NCI-H82 treated with DMSO at 0.1 percent for 48 hours (cell line): ENCODE measurements around the gene EML2.

Source experiments
- DNase-seq: peaks from one replicate; lab custom pipeline; 2025; ENCODE audit not compliant: unreplicated experiment; lab: John Stamatoyannopoulos, UW

The EML2 gene

DNA sequence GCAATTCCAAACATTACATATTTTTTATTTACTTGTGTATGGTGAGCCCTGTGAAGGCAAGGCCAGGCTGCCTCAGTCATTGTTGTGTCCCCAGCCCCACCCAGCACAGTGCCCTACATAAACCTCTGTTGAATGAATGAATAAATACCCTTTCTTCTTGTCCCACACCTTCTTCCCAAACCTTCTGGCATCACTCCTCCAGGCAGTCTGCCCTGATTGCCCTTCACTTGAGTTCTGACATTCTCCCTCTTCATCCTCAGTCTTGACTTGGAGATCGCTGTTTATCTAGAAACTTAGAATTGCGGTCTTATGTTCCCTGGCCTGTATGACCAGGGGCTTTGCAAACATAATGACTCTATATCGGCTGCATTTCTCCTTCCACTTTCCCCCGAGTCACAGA, 49.4 kb downstream of the EML2 start:
- no peak for DNase-seq

DNA sequence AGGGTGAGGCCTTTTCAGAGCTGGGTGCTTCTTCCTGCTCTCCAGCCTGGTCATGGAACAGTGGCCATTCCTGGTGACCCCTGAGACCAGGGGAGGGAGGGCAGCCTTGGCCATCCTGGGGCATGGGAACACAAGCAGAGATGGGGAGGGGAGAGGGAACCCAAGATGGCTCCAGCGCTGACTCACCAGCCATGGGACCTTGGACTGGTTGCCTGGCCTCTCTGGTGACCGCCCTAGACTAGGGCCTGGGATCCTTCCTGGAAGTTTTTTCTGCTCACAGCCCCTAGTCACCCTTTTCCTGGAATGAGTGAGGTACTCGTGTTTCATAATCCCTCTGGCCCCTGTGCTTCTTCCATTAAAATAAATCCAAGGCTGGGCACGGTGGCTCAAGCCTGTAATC, 51.3 kb downstream of the EML2 start:
- no peak for DNase-seq

DNA sequence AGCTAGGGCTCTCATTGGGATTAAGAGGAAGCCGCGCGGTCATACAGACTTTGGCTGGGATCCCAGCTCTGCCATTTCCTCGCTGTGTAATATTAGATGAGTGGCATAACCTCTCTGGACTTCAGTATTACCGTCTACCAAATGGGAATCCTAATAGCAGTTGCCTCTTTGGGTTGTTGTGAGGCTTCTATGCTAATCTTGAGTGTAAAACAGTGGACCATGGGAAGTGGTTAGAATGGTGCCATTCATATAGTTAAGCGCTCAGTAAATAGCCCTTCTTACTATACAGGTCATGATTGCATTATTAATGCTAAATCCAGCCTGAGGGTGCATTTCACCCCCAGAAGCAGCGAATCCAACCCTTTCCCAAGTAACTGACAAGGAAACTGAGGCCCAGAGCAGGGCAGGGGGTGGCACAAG, 54.0 kb downstream of the EML2 start:
- DNase-seq, result no peak

DNA sequence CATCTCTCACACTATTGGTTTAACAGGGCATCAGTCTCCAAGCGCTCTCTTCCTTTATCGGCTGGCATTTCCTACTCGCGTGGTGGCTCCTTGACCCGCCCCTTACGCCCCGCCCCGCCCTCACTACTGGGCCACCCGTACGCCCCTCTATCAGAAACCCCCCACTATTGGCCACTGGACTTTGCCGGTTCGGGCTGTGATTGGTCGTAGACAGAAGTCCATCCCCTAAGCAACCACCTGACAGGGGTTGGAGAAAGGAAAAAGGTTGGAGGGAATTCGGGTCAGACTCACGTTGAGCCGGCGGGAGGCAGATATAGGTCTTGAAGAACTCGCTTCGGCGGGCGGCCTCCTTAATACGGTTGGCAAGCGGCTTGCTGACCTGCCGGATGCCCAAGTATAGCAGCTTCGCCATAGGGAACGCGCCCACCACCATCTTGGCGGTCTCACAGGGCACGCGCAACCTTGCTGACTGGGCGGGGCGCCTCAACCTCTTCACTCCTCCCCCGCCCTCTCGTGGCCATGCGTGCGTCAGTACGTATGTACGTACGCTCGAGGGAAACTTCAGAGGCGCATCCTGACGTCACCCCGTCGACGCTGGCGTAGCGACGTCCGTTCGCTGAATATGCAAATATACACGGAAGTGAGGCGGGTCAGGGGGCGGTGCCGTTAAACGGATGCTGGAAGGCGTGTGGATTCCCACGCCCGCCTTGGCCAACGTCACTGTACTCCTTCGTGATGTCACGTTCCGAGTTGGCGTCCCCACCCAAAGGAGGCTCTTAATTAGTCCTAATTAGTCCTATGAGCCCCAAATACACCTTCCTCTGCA, 54.7 kb downstream of the EML2 start, which contains the start of gene OPA3:
Gene OPA3, minus strand, starts transcription at position 471 of the 826 bp plus-strand sequence. Its CDS starts 38 bp downstream, at position 433.
- peak; percentile 99 for DNase-seq

DNA sequence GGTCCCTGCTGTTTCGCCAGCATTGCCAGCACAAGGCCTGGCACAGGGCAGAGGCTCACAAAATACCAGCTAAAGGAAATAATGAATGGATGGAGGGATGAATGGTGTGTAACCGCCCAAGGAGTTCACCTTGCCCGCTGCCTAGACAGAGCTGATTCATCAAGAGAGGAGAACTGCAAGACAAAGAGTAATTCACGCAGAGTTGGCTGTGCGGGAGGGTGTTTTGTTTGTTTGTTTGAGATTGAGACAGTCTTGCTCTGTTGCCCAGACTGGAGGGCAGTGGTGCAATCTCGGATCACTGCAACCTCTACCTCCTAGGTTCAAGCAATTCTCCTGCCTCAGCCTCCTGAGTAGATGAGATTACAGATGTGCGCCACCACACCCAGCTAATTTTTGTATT, 57.6 kb downstream of the EML2 start:
- no peak for DNase-seq

DNA sequence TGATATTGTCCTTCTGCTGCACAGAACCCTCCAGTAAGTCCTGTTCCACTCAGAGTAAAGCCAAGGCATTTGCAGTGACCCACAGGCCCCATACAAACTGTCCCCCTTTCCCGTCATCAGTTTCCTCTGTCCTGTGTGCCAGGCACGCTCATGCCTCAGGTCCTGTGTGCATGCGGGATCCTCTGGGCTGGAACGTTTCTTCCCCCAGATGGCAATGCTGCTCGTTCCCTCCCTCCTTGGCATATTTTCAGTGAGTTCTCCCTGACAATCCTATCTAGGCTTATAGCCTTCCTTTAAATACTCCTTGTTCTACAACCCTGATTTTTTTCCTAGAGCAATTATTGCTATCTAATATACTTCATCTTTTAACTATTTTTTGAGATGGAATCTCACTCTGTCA, 60.3 kb downstream of the EML2 start:
- DNase-seq, result no peak

DNA sequence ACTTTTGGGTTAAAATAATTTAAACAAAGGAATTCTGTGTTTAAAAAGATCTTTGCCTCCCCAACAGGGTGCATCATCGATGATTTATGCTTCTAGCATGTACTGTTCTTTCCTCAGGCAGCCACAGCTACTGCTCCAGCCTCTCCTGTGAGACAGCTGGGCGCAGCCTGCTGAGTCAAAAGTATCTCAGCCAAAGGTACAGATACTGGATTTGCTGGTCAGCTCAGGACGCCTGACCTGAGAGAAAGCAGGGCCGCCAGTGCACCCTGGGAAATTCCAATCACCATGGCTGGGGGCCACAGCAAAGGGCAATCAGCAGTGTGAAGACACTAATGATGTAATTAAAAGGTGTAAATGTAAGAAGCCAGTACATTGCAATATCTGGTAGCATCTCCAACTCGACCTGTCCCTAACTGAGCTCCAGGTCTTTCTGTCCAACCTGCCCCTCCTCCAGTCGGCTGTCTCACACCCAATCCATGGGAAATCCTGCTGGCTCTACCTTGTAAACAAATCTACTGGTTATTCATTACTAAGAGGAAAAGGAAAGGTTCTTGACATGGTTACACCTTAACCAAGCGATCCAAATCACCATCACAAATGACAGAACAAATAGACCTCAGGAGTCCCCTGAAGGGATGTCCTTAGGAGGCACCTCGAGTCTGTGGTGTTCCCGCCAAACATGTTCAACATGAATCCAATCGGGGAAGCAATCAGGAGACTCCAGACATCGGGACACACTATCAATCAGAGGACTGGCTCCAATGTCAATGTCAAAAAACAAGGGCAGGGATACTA, 61.9 kb downstream of the EML2 start:
- DNase-seq, result no peak

DNA sequence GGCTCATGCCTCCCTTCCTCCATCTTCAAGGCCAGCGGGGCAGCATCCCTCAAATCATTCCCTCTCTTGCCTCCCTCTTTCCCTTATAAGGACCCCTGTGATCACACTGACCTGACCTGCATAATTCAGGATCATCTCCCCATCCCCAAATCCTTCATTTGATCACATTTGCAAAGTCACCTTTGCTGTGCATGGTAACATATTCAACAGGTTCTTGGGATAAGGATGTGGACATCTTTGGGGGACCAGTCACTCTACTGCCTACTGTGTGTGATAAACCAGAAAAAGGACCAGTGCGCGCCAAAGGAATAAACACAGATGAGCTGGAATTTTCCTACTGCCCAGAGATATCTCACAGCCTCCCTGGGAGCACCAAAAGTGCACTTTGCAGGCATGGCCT, 62.5 kb downstream of the EML2 start:
- DNase-seq, result no peak

DNA sequence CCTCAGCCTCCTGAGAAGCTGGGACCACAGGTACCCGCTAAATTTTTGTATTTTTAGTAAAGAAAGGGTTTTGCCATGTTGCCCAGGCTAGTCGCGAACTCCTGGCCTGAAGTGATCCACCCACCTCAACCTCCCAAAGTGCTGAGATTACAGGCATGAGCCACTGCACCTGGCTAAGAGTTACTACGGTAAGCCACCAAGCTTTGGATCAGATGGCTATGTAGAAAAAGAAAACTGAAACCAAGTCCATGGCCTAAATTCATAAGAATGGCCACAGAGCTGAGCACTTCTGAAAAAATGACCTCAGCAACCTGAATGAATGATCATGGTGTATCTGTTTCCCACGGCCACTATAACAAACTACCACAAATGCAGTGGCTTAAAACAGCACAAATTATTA, 64.0 kb downstream of the EML2 start:
- DNase-seq, result no peak

DNA sequence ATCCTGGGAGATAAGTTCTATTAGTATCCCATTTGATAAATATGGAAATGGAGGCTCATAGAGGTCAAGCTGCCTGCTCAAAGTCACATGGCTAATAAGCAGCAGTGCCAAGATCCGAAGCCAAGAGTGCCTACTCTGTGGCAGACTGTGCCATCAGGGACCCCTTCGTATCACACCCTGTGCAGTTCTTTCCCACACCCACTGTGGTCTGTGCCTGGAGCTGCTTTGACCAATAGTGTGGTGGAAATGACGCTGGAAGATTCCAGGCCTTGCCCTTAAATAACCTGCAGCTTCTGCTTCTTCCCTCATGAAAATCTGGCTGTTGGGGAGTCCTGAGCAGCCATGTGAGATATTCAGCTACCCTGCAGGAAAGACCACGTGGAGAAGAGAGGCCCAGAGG, 64.7 kb downstream of the EML2 start:
- no peak for DNase-seq

DNA sequence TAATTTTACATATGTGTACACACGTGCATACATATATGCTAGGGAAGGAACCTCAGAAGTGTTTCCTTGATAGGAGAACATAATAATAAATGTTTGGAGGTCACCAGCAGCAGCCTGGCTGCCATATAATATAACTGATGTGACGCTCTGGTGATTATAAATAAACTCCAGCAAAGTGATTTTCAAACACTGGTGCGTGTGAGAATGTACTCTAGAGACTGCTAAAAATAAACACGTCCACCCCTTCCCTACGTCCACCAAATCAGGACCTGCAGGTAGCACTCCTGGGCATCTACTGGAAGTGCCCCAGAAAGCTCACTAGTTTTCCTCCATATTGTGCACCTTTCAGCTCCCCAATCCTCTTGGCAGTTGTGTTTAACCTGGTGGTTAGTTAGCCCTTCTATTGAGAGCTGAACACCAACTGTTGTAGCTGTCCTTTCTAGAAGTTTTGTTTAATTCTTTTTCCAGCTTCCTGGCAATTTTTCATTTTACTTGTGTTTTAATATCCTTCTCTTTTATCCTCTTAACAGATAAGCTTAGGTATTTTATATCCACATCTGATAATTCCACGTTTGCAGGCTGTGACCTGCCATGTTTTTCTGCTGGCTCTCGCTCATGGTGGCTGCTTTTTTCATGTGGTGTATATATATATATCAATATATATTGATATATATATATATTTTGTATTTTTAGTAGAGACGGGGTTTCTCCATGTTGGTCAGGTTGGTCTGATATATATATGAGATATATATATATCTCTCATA, 67.6 kb downstream of the EML2 start:
- DNase-seq, result no peak

DNA sequence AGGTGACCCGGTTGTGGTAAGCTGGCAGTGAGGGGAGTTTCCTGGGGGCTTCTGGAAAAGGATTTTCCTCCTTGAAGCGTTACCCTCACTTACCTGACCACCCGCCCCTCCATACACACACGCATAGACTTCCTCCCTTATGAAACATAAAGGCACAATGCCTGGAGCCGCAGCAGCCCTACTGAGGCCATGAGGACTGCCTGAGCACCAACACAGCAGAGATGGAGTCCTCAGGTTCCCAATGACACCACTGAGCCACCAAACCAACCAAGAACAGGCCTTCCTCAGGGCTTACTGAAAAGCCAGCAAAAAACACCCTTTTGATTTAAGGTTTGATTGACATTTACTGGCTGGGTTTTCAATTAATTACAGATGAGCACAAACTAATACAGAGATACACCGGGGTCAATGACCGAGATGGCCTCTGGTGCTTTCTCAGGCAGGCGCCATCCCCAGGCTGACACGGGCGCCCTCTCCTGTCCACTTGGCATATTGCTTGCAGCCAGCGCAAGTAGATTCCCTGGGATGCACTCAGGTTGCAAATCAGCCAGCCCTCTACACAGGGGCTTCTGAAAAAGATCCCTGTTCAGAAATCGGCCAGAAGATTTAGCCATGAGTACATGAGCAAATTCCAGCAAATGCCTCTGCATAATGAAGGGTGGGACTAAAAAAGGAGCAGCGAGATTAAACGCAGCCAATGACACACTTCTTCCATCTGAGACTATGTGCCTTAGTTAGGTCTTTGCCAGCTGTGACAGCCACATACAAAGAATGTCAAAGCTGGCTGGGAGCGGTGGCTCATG, 69.4 kb downstream of the EML2 start:
- DNase-seq, result peak; percentile 28

DNA sequence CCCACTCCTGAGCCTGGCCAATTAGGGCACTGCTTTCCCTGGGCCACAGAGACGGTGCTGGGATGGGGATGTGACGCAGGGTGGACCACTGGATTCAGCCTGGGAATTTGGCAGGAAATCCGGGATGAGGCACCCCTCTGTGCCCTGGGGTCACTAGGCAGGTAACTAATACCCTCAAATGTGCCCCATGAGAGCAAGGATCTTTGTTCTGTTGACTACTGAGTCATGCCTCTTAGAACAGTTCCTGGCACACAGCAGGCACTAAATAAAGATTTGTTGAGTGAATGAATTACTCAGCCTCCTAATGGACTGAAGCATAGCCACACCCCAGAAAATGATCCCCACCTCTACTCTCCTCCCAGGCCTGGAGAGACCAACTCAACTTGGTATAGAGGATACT, 70.5 kb downstream of the EML2 start:
- no peak for DNase-seq

DNA sequence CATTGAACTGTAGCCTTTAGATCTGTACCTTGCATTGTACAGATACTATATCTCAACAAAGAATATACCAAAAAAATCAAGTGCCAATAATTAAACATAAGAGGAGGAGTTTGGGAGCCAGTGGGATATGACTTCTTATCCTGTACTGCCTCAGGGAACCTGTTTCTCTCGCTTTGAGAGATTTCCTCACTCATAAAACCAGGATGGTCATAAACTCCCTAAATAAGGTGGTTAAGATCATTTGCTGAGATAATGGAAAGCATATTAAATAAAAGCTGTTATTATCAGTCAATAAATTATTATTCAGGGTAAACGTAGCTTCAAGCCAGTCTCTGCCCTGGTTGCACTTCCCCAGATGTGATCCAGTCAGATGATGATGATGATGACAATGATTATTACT, 71.6 kb downstream of the EML2 start:
- DNase-seq, result no peak

DNA sequence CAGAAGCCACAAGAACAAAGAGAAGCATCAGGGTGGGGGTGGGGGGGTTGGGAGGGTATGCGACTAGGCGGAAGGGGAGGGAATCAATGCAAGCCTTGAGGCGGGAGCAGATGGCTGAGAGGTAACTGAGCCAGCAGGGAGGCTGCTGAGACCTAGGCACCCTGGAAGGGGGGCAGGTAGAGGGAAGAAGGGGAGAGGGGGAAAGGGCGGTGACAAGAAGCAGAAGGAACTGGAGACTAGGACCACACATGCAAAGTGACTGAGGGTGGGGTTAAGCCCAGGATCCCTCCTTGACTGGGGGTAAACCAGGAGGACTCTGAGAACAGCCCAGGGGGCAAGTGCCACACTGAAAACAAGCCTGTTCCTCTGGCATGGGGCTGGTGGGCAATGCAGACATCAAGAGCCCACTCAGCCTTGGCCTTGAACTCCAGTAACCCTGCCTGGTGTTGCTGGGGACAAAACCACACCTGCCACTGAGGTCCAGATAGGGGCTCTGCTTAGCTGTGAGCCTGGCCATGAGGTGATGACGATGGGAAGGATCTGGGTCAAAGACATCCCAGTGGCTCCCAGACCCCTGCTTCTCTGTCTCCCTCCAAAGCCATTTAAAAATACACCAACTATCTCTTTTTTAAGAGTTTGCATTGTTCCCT, 74.9 kb downstream of the EML2 start:
- peak; percentile 73 for DNase-seq

DNA sequence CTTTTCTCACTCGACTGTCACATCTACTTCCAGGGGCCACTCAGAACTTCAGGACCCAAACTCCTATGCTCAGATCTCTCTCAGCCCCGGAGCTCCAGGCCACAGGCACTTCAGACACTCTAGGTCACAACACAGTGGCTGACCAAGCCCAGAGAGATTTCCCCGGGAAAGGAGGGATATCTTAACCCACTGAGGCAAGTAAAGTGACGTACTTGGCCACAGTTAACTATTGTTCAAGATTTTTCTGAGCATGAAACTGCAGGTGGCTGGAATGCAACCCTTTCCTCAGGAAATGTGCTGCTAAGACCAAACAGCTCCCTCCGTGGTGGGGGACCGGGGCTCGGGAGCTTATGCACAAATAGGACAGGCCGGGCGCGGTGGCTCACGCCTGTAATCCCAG, 78.5 kb downstream of the EML2 start:
- DNase-seq, result no peak

DNA sequence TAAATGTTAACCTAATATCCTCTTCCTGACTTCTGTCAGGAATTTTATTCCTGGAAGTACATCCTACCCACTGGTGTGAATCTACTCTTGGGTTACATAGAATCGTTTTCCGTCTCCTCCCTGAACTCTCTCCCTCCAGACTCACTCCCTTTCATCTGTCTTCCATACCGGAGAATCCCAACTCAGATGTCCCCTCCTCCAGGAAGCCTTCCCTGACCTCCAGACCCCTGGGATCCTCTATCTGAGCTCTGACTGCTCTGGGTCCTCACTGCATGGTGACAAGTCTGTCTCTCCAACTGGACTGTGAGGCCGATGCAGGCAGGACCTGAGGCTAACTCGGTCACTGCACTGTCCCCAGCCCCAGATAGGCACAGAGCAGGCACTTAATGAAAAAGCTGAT, 79.2 kb downstream of the EML2 start:
- DNase-seq, result no peak
